MCF 10A (cell line): ENCODE results near the gene XRN2. TPM values are rescaled to one million over a fixed set of nuclear protein-coding genes. Genes with fewer than 3 reads are reported as not detected.

Experiments used
- BruUV-seq: library from RNA; stranded (reverse); fragments of 400-500 nt; replicated peaks from 2 replicates; lab custom pipeline; 2021; lab: Mats Ljungman, UMichigan
- CTCF ChIA-PET: fragments of 300-600 bp; sonication (Branson Sonifier 250); formaldehyde crosslinking; extraction: SDS; loops from one replicate; lab custom pipeline; 2021; ENCODE audit warnings: antibody characterized with exemption, inconsistent platforms; lab: Yijun Ruan, JAX
- POLR2A ChIA-PET: fragments of 300-600, 350-650 bp; sonication (Branson Sonifier 250); formaldehyde crosslinking; extraction: SDS; loops from one replicate; lab custom pipeline; 2020; ENCODE audit warnings: antibody characterized with exemption, inconsistent platforms; lab: Yijun Ruan, JAX
- DNase-seq: peaks from one replicate; pipeline ENCODE4 v3.0.0-alpha.2; 2018; ENCODE audit not compliant: unreplicated experiment
- H3K27ac Mint-ChIP-seq: one replicate; pipeline ENCODE4 v1.8.0; 2022; ENCODE audit warnings: mild to moderate bottlenecking, low read depth, mixed read lengths; ENCODE audit not compliant: unreplicated experiment
- H3K27me3 Mint-ChIP-seq: one replicate; pipeline ENCODE4 v1.8.0; 2022; ENCODE audit warnings: mixed read lengths; ENCODE audit not compliant: insufficient read depth, unreplicated experiment
- H3K36me3 Mint-ChIP-seq: one replicate; pipeline ENCODE4 v1.8.0; 2022; ENCODE audit warnings: mild to moderate bottlenecking, moderate library complexity, mixed read lengths; ENCODE audit not compliant: insufficient read depth, unreplicated experiment
- H3K4me1 Mint-ChIP-seq: one replicate; pipeline ENCODE4 v1.8.0; 2022; ENCODE audit warnings: mixed read lengths; ENCODE audit not compliant: insufficient read depth, unreplicated experiment
- H3K4me3 Mint-ChIP-seq: one replicate; pipeline ENCODE4 v1.8.0; 2022; ENCODE audit warnings: mild to moderate bottlenecking, moderate library complexity, mixed read lengths; ENCODE audit not compliant: unreplicated experiment
- H3K9me3 Mint-ChIP-seq: one replicate; pipeline ENCODE4 v1.8.0; 2022; ENCODE audit warnings: mixed read lengths; ENCODE audit not compliant: unreplicated experiment
- intact Hi-C: fragments of 100-400 bp; cut with micrococcal nuclease; formaldehyde crosslinking; loops from 2 replicates; pipeline ENCODE4 v1.14.1; 2022
- total RNA-seq: library from RNA; stranded (reverse); gene quantifications from 2 replicates; pipeline ENCODE4 v1.2.3, GENCODE V29; 2022
- TF ChIP-seq, protein P1 (sequence below): fragments of 200-600 bp; IDR thresholded peaks from one replicate; pipeline ENCODE4 v1.8.0; 2022; ENCODE audit warnings: antibody characterized with exemption, mild to moderate bottlenecking; ENCODE audit not compliant: unreplicated experiment

The XRN2 gene
- total RNA-seq, 1 experiment from 2014 or later = 67.8 TPM

DNA sequence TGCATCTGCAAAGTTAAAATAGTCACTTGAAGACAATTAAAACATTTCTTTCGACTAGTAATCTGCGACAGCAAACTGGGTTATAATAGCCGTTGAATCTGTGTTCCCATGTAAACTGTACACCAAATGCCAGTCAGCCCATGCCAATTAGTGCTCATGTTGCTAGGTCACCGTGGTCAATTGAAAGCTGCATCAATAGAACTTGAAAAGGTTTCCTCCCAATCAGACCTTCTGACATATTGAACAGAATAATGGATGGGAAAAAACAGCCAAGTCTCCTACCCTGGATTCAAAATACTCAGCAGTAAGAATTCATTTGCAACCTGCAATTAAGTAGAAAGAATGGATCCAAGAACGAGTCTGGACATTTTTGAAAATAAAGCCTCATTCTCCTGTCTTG, 83.0 kb downstream of the XRN2 start:
- Mint-ChIP-seq H3K4me3 (no peak overlapping the region), H3K4me1 (no peaks in the 10 kb centered on the region), H3K36me3 (peaks cover 78% of the 10 kb centered on the region), H3K27me3 (no peaks in the 10 kb centered on the region), H3K9me3 (no peaks in the 10 kb centered on the region), H3K27ac (no peak overlapping the region)
- CTCF ChIA-PET = interaction anchor here (0.6 to 3.0 kb wide), 4 partner anchors 151 to 1373 kb away, joined by 3 to 14 read pairs (median 5); no protein-coding TSS in a partner anchor
- BruUV-seq = no TSS peak
- intact Hi-C loops = no loop called here
- POLR2A ChIA-PET = interaction anchor here (1.5 to 1.6 kb wide), 2 partner anchors 14 to 24 kb away, joined by 3 to 4 read pairs; no protein-coding TSS in a partner anchor
- TF ChIP-seq, protein P1, sequence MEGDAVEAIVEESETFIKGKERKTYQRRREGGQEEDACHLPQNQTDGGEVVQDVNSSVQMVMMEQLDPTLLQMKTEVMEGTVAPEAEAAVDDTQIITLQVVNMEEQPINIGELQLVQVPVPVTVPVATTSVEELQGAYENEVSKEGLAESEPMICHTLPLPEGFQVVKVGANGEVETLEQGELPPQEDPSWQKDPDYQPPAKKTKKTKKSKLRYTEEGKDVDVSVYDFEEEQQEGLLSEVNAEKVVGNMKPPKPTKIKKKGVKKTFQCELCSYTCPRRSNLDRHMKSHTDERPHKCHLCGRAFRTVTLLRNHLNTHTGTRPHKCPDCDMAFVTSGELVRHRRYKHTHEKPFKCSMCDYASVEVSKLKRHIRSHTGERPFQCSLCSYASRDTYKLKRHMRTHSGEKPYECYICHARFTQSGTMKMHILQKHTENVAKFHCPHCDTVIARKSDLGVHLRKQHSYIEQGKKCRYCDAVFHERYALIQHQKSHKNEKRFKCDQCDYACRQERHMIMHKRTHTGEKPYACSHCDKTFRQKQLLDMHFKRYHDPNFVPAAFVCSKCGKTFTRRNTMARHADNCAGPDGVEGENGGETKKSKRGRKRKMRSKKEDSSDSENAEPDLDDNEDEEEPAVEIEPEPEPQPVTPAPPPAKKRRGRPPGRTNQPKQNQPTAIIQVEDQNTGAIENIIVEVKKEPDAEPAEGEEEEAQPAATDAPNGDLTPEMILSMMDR = no peak
- DNase-seq = no peak

DNA sequence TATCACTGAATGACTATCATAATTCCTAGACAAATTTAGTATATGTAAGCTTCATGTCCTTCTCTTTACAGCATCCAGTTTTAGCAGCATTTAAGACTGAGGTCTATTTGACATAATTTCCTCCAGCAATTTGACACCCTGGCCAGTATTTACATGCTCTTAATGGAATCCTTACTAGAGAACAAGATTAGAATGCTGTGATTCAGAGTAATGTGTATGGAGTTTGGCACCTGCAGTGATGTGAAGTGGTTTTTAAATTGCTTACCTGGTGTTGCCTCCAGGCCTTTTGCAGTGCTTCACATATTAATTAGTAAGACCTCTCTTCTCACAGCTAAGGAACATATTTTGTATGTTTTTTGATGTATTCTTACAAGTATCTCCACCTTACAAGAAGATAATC, 84.4 kb downstream of the XRN2 start:
- ChIA-PET POLR2A (interaction anchor here (0.6 to 1.6 kb wide), 3 partner anchors 16 to 68 kb away, joined by 3 to 4 read pairs (median 3); no protein-coding TSS in a partner anchor), CTCF (interaction anchor here (0.6 to 3.0 kb wide), 6 partner anchors 19 to 528 kb away, joined by 3 to 14 read pairs (median 4); no protein-coding TSS in a partner anchor)
- no peaks in the 10 kb centered on the region for H3K27me3 Mint-ChIP-seq
- H3K9me3 Mint-ChIP-seq = no peaks in the 10 kb centered on the region
- TF ChIP-seq, protein P1 = no peak
- no TSS peak for BruUV-seq
- DNase-seq = no peak
- H3K36me3 Mint-ChIP-seq = peaks cover 66% of the 10 kb centered on the region
- intact Hi-C loops = no loop called here
- no peak overlapping the region for H3K4me3 Mint-ChIP-seq
- no peak overlapping the region for H3K27ac Mint-ChIP-seq
- H3K4me1 Mint-ChIP-seq = no peaks in the 10 kb centered on the region

DNA sequence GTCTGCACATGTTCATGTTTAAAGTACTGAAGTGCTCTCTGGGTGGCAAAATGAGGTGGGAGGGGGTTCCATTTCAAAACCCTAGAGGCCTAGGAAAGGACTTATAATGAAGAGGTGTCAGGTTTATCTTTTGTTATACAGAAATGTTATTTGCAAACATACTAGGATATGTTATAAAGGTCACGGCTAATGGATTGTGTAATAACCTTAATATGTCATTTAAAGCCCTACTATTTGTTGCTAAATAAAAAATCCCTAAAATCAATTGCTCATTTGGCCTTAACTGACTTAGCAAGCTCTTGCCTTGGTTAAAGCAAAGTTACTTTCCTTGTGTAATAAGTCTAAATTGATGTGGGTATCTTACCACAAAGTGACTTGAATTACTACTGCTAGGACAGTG, 85.4 kb downstream of the XRN2 start:
- Mint-ChIP-seq H3K4me1 (no peaks in the 10 kb centered on the region), H3K27ac (no peak overlapping the region), H3K27me3 (no peaks in the 10 kb centered on the region), H3K9me3 (no peaks in the 10 kb centered on the region), H3K36me3 (peaks cover 61% of the 10 kb centered on the region), H3K4me3 (no peak overlapping the region)
- CTCF ChIA-PET = interaction anchor here (0.6 to 1.5 kb wide), 4 partner anchors 8 to 154 kb away, joined by 3 to 5 read pairs (median 4); no protein-coding TSS in a partner anchor
- DNase-seq = no peak
- intact Hi-C loops = no loop called here
- TF ChIP-seq, protein P1 = no peak
- POLR2A ChIA-PET = interaction anchor here (0.5 to 2.3 kb wide), 3 partner anchors 10 to 85 kb away, joined by 3 to 10 read pairs (median 5); partner anchors contain the start of gene XRN2
- no TSS peak for BruUV-seq

DNA sequence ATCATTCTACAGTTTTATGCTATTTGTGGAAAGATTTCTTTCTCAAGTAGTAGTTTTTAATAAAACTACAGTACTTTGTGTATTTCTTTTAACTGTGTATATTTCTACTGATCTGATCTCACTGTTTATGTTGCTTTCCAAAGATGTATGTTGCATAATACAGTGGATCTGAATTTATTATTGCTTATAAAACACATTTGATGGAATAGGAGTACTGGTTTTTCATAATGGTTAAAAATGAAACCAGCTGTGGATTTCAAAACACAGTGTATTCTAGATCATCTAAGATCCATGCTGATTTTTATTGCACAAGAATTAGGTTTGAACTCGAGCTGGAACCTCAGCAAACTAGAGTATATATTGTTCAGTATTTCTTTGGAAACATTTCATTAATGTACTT, 86.2 kb downstream of the XRN2 start:
- intact Hi-C loops = no loop called here
- DNase-seq = no peak
- Mint-ChIP-seq H3K27ac (no peak overlapping the region), H3K36me3 (peaks cover 55% of the 10 kb centered on the region), H3K27me3 (no peaks in the 10 kb centered on the region), H3K4me3 (no peak overlapping the region), H3K4me1 (no peaks in the 10 kb centered on the region), H3K9me3 (no peaks in the 10 kb centered on the region)
- POLR2A ChIA-PET = interaction anchor here (1.2 to 2.3 kb wide), 4 partner anchors 11 to 86 kb away, joined by 3 to 10 read pairs (median 4); partner anchors contain the start of gene XRN2
- no TSS peak for BruUV-seq
- CTCF ChIA-PET = interaction anchor here (0.6 to 1.5 kb wide), 3 partner anchors 9 to 155 kb away, joined by 3 to 5 read pairs (median 3); no protein-coding TSS in a partner anchor
- TF ChIP-seq, protein P1 = no peak
